Measurements from ENCODE around the gene SSNA1. TPM values are rescaled to one million over a fixed set of nuclear protein-coding genes. Genes with fewer than 3 reads are reported as not detected.

SSNA1 gene, protein sequence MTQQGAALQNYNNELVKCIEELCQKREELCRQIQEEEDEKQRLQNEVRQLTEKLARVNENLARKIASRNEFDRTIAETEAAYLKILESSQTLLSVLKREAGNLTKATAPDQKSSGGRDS
- 57.3 TPM for total RNA-seq

DNA sequence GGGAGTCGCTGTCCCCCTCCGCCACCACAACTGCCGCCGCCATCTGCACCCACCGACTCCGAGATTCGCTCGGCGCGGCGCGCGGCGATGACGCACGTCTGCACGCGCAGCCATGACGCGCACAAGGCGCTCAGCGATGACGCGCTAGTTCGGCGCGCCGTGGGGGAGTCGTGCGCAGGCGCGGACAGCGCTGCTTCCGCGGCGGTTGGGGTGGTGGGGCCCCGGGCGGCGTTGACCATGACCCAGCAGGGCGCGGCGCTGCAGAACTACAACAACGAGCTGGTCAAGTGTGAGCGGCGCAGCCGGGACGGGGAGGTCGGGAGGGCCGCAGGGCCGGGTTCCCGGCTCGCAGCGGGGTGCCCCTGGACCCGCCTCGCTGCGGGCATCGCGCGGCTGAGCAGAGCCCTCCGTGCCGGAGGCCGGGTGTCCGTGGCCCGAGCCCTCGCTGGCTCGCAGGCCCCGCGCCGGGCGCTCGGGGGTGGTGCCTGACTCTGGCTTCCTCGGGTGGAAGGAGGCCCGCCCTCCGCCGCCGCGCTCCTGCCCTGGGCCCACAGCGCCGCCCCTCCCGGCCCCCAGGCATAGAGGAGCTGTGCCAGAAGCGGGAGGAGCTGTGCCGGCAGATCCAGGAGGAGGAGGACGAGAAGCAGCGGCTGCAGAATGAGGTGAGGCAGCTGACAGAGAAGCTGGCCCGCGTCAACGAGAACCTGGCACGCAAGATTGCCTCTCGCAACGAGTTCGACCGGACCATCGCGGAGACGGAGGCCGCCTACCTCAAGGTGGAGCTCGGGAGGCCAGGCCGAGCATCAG is at the start of gene SSNA1, which contains the start of gene ANAPC2:
SSNA1 (plus strand) TSS at position 187 of the 807 bp plus-strand sequence; CDS start at position 238, 51 bp downstream.
ANAPC2 (minus strand) TSS at position 71 of the 807 bp plus-strand sequence; CDS start at position 43, 28 bp downstream.
- DNase-seq, result peak; percentile 97

- peak; percentile 71 for DNase-seq
Observed at GRCh38 chr9:137138722-137139467, 49.6 kb upstream of the SSNA1 start, which contains the start of gene GRIN1. Gene GRIN1, plus strand, starts transcription at chr9:137139154. Its CDS starts 333 bp downstream, at chr9:137139487.

DNA sequence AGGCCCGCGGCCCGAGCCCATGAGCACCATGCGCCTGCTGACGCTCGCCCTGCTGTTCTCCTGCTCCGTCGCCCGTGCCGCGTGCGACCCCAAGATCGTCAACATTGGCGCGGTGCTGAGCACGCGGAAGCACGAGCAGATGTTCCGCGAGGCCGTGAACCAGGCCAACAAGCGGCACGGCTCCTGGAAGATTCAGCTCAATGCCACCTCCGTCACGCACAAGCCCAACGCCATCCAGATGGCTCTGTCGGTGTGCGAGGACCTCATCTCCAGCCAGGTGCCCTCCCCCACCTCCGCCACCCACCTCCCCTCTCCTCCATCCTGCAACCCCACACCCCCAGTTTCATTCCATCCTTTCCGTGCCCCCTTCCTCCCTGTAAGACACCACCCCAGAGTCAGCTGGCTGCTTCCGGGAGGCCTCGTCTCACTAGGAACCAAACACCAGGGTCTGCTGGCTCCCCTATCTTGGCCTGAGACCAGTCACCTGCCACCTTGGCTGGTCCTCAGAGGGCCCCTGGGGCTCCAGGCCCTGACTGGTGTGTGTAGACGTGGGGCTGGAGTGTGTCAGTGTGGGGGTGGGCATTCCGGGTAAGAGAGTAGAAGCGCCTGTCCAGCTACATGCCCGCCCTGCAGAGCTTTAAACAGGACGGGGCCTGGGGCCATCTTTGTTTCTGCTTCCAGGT is 48.9 kb upstream of the SSNA1 start:
- no peak for DNase-seq

DNA sequence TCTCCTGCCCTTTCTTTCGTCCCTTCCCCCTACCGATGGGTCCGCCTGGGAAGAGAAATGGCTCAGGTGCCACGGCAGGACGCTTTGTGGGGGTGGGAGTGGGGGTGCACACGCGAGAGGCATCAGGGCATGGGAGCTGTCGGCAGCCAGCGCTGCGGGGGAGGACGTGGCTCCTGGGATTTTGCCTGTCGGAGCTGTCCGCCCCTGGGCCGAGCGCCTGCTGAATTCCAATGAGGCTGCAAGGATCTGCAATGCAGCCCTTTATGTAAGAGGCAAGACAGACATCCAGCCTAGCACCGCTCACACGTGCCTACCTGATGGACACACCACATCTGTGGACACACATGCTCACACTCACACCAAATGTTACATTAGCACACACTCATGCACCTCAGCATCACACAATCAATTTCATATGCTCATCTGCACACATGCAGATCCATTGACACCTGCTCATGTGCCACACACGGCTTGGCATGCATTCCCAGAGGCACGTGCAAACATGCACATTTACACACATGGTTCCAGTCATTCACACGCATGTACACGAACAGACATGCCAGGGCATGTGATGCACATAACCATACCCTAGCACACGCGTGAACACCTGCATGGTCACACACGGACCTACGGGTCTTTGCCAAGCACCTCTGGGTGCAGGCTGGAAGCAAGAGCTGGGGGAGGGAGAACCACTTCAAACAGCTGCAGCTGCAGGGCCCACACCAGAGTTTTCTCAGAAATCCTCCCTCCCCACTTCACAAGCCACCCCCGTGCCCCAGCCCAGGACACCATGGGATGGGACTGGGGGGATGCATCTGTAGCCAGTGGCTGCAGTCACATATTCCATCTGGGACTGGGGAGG is 48.1 kb upstream of the SSNA1 start:
- no peak for DNase-seq

GRCh38 chr9:137141050-137141810 is 47.2 kb upstream of the SSNA1 start:
- no peak for DNase-seq

DNA sequence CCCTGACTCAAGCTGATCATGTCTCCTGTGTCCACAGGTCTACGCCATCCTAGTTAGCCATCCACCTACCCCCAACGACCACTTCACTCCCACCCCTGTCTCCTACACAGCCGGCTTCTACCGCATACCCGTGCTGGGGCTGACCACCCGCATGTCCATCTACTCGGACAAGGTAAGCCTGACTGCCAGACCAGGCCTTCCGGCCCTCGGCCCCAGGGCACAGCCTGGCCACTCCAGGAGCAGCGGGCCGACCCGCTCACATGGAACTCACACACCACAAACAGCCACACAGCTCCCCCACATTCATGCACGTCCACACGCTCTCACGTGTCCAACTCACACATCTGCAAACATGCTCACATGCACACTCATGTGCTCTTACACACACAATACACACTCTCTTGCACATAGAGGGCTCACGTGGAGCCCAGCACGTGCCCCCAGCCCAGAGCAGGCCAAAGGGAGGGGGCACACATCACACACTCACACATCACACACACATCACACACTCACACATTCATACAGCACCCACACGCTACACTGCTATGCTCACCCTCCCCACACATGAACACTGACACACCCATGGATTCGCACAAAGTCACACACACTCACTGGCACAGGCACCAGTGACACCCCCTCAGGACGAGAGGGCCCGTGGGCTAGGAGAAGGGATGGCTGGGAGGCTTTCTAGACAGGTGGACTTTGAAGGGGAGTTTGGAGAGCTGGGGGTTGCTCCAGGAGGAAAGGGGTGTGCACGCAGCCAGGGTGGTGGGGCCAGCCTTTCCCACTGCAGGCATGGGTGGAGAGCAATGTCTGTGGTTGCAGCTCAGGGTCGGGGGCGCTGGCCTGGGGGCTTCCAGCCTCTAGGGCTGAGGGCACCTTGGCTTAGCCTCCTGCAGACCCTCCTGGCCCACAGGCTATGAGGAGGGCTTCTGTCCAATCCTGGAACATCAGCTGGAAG is 46.2 kb upstream of the SSNA1 start:
- no peak for DNase-seq

GRCh38 chr9:137143459-137143858 is 45.0 kb upstream of the SSNA1 start:
- no peak for DNase-seq

DNA sequence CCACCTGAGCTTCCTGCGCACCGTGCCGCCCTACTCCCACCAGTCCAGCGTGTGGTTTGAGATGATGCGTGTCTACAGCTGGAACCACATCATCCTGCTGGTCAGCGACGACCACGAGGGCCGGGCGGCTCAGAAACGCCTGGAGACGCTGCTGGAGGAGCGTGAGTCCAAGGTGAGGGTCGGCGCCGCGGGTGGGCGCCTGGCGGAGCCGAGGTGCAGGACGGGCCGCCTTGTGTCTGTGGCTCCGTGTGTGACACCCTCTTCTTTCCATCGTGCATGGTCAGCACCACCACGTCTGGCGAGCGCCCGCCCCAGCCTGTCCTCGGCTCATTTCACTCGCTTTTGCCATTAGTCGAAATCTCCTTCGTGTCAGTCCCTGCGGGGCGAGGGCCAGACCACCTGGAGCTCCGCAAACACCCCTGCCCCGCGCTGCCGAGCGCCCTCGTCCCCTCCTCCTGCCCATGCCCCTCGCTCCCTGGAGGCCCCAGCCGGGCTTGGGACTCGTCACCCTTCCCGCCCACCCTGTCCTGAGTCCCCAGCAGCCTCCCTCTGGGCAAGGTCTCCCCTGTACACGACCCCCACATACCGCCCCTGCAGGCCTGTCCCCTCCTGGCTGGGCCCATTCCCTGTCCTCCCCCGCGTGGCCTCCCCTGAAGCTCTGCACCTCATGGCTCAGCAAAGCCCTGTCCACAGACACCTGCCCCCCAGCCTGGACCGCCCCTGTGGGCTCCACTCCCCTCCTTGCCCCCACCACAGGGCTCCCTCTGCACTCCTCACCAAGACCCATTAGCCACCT is 42.5 kb upstream of the SSNA1 start:
- no peak for DNase-seq

GRCh38 chr9:137146527-137146918 is 42.0 kb upstream of the SSNA1 start:
- DNase-seq, result no peak

GRCh38 chr9:137147091-137147792 is 41.2 kb upstream of the SSNA1 start:
- no peak for DNase-seq

GRCh38 chr9:137147793-137148160 is 40.7 kb upstream of the SSNA1 start:
- no peak for DNase-seq

DNA sequence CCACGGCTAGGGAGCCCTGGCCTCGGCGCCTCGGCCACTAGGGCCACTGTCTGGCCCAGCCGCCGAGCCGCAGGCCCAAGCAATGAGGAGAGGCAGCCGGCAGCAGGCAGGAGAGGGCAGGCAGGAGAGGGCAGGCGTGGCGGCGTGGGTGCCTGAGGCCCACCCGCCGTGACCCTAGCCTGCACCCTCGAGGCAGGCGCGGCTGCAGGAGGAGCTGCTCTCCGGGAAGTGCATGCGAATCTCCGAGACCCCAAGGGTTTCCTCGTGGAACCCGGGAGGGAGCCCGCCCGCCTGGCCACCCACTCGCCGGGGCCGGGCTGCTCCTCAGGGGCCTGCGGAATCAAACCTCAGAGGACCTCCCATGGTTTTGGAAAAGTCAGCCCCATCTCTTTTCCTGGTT is 40.2 kb upstream of the SSNA1 start:
- DNase-seq, result no peak

DNA sequence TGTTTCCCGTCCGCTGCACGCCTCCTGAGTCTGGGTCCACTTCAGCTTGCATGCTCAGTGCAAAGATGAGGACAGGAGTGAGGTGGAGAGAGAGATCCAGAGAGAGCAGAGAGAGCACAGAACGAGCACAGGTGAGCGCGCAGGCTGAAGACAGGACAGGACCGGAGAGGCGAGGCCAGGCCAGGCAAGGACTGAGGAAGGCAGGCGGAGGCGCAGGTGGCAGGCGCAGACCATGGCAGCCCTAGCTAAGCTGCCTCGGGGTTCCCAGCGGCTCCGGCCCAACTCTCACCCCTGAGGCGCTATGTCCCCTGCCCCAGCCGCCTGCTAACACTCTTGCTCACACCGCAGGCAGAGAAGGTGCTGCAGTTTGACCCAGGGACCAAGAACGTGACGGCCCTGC is 39.8 kb upstream of the SSNA1 start:
- no peak for DNase-seq

DNA sequence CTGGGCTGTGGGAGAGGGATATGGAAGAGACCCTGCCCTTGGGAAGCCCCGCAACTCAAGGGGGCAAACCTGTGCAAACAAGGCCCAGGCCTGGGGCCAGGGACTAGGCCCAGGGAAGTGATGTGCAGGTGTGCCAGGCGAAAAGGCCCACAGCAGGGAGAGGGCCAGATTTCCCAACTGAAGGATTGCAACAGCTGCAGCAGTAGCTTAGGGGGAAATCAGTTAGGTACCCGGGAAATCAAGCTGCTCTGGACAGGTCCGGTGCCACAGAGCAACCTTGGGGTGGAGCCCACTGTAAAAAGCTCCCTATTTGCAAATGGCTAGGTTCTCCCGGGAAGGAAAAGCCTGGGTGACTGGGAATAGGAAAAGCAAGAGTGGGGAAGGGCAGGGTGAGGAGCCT is 39.1 kb upstream of the SSNA1 start:
- no peak for DNase-seq

DNA sequence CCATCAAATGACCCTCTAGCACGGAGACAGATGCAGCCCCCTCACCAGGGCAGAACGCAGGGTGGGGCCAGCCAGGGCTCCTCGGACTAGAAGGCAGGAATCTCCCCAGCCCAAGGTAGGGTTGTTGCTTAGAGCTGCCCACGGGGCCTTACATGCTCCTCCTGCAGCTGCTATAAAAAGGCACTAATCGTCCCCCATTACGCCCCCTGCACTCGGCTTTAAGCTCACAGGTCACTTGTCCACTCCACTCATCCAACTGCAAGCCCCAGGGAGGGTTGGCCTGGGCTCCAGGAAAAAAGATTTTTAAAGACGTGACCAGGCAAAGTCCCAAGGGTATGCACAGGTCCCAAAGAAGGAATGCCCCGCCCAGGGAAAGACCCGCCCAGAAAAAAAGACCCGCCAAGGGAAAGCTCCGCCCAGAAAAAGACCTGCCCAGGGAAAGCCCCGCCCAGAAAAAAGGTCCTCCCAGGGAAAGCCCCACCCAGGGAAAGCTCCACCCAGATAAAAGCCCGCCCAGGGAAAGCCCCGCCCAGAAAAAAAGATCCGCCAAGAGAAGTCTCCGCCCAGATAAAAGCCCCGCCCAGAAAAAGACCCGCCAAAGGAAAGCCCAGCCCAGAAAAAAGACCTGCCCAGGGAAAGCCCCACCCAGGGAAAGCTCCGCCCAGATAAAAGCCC is 38.4 kb upstream of the SSNA1 start:
- DNase-seq, result no peak

DNA sequence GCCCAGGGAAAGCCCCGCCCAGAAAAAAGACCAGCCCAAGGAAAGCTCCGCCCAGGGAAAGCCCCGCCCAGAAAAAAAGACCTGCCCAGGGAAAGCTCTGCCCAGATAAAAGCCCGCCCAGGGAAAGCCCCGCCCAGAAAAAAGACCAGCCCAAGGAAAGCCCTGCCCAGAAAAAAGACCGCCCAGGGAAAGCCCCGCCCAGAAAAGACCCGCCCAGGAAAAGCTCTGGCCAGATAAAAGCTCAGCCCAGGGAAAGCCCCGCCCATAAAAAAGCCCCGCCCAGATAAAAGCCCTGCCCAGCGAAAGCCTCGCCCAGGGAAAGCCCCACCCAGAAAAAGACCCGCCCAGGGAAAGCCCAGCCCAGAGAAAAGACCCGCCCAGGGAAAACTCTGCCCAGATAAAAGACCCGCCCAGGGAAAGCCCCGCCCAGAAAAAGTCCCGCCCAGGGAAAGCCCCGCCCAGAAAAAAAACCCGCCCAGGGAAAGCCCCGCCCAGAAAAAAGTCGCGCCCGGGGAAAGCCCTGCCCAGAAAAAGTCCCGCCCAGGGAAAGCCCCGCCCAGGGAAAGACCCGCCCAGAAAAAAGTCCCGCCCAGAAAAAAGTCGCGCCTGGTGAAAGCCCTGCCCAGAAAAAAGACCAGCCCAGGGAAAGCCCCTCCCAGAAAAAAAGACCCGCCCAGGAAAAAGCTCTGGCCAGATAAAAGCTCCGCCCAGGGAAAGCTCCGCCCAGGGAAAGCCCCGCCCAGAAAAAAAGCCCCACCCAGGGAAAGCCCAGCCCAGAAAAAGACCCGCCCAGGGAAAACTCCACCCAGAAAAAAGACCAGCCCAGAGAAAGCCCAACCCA is 37.6 kb upstream of the SSNA1 start:
- DNase-seq, result no peak
